CD4-positive, alpha-beta T cell treated with Interleukin-4 for 4 hours (primary cell): ENCODE results near the gene CDH16.
"Not testable (repeated sequence)": the region's sequence is repeated elsewhere in the genome, so short reads cannot be mapped to it uniquely, and the experiment has no call there.

Experiments used
- DNase-seq: peaks from one replicate; pipeline ENCODE4 v3.0.0-alpha.2; 2020

Gene CDH16

GRCh38 chr16:66946541-66946940, 27.9 kb upstream of the CDH16 start:
- no peak for DNase-seq

GRCh38 chr16:66945939-66946338, 27.3 kb upstream of the CDH16 start:
- DNase-seq: no peak

GRCh38 chr16:66944971-66945370, 26.3 kb upstream of the CDH16 start:
- not testable (repeated sequence) for DNase-seq

- DNase-seq: no peak
Measured at GRCh38 chr16:66944054-66944441, 25.4 kb upstream of the CDH16 start.

GRCh38 chr16:66943426-66944053, 24.9 kb upstream of the CDH16 start:
- no peak for DNase-seq

- DNase-seq: no peak
Measured at GRCh38 chr16:66942981-66943380, 24.3 kb upstream of the CDH16 start.

GRCh38 chr16:66940236-66940635, 21.6 kb upstream of the CDH16 start:
- no peak for DNase-seq

GRCh38 chr16:66939366-66939765, 20.7 kb upstream of the CDH16 start:
- no peak for DNase-seq

GRCh38 chr16:66937725-66938337, 19.1 kb upstream of the CDH16 start:
- no peak for DNase-seq

GRCh38 chr16:66936889-66937554, 18.3 kb upstream of the CDH16 start:
- DNase-seq: no peak

- DNase-seq: no peak
Measured at GRCh38 chr16:66936462-66936861, 17.8 kb upstream of the CDH16 start.

- DNase-seq: no peak
Measured at GRCh38 chr16:66935314-66936011, 16.8 kb upstream of the CDH16 start, which contains the start of gene CES2. CES2 (plus strand) TSS chr16:66935516; CDS start chr16:66935636, 120 bp downstream.

GRCh38 chr16:66934839-66935313, 16.2 kb upstream of the CDH16 start:
- DNase-seq: not testable (repeated sequence)

GRCh38 chr16:66934138-66934838, 15.6 kb upstream of the CDH16 start, which contains the start of gene CIAO2B:
CIAO2B (minus strand) TSS chr16:66934402; CDS start chr16:66934364, 38 bp downstream.
- DNase-seq: peak; percentile 83

GRCh38 chr16:66933776-66934137, 15.1 kb upstream of the CDH16 start:
- peak; percentile 49 for DNase-seq

GRCh38 chr16:66932076-66932475, 13.4 kb upstream of the CDH16 start:
- DNase-seq: no peak

- no peak for DNase-seq
Measured at GRCh38 chr16:66931665-66932064, 13.0 kb upstream of the CDH16 start.

GRCh38 chr16:66930189-66930588, 11.5 kb upstream of the CDH16 start:
- no peak for DNase-seq

- DNase-seq: no peak
Measured at GRCh38 chr16:66928702-66929388, 10.2 kb upstream of the CDH16 start.

GRCh38 chr16:66927918-66928649, 9.4 kb upstream of the CDH16 start:
- no peak for DNase-seq

- DNase-seq: no peak
Measured at GRCh38 chr16:66926961-66927436, 8.3 kb upstream of the CDH16 start.
